ENCODE data around the gene CACNB1.

- TF ChIP-seq POLR2A (IDR thresholded peaks at IDR 0.05) (no peak), CTCF (IDR thresholded peaks at IDR 0.05) (no peak)
Observed at GRCh38 chr17:39145143-39145542, 52.3 kb downstream of the CACNB1 start.
